GM12801 (cell line): ENCODE results near the gene RBM4B.

Experiments
- CTCF ChIP-seq: IDR thresholded peaks from one replicate; pipeline ENCODE4 v1.5.1; 2011; ENCODE audit warnings: control low read depth; ENCODE audit not compliant: insufficient read length; ENCODE audit errors: extremely low read depth

Gene RBM4B

GRCh38 chr11:66683877-66684276, 6.2 kb upstream of the RBM4B start:
- no peak for TF ChIP-seq CTCF

- no peak for TF ChIP-seq CTCF
These were observed 3.4 kb upstream of the RBM4B start for GRCh38 chr11:66680966-66681645.

- no peak for TF ChIP-seq CTCF
These were observed 622 bp downstream of the RBM4B start for GRCh38 chr11:66676931-66677598.

- TF ChIP-seq CTCF, result no peak
These were observed 1.3 kb downstream of the RBM4B start for GRCh38 chr11:66676282-66676919.

GRCh38 chr11:66674964-66675602, 2.6 kb downstream of the RBM4B start:
- no peak for TF ChIP-seq CTCF

- TF ChIP-seq CTCF, result no peak
These were observed 6.9 kb downstream of the RBM4B start for GRCh38 chr11:66670816-66671215.

- TF ChIP-seq CTCF, result no peak
These were observed 12.3 kb downstream of the RBM4B start for GRCh38 chr11:66665369-66665768.
